ENCODE measurements around the gene ENG. TPM values are rescaled to one million over a fixed set of nuclear protein-coding genes. Genes with fewer than 3 reads are reported as not detected.
"Not testable (repeated sequence)": the region's sequence is repeated elsewhere in the genome, so short reads cannot be mapped to it uniquely, and the experiment has no call there.

Gene ENG
- total RNA-seq, 1 donor from 2014 or later: 565 TPM

- DNase-seq (ENCODE audit: extremely low read depth, low read depth, low spot score): no peak
These were observed 58.1 kb downstream of the ENG start for GRCh38 chr9:127796225-127796813.

GRCh38 chr9:127794001-127794791, 60.3 kb downstream of the ENG start:
- no peak for DNase-seq (ENCODE audit: extremely low read depth, low read depth, low spot score)

GRCh38 chr9:127793093-127793708, 61.3 kb downstream of the ENG start:
- no peak for DNase-seq (ENCODE audit: extremely low read depth, low read depth, low spot score)

GRCh38 chr9:127792417-127793031, 61.9 kb downstream of the ENG start:
- no peak for DNase-seq (ENCODE audit: extremely low read depth, low read depth, low spot score)

- no peak for DNase-seq (ENCODE audit: extremely low read depth, low read depth, low spot score)
These were observed 63.4 kb downstream of the ENG start for GRCh38 chr9:127791085-127791484.

GRCh38 chr9:127790094-127790855, 64.2 kb downstream of the ENG start:
- DNase-seq (ENCODE audit: extremely low read depth, low read depth, low spot score): no peak

GRCh38 chr9:127789179-127789578, 65.3 kb downstream of the ENG start:
- DNase-seq (ENCODE audit: extremely low read depth, low read depth, low spot score): no peak

- DNase-seq (ENCODE audit: extremely low read depth, low read depth, low spot score): no peak
These were observed 66.0 kb downstream of the ENG start for GRCh38 chr9:127788337-127789011.

GRCh38 chr9:127786773-127787104, 67.7 kb downstream of the ENG start:
- DNase-seq (ENCODE audit: extremely low read depth, low read depth, low spot score): no peak

GRCh38 chr9:127785933-127786772, 68.3 kb downstream of the ENG start, which contains the start of gene CDK9:
Gene CDK9, plus strand, starts transcription at chr9:127786034. Its CDS starts 115 bp downstream, at chr9:127786149.
- DNase-seq (ENCODE audit: extremely low read depth, low read depth, low spot score): no peak

GRCh38 chr9:127785023-127785932, 69.2 kb downstream of the ENG start:
- no peak for DNase-seq (ENCODE audit: extremely low read depth, low read depth, low spot score)

- DNase-seq (ENCODE audit: extremely low read depth, low read depth, low spot score): no peak
These were observed 71.1 kb downstream of the ENG start for GRCh38 chr9:127783111-127784008.

GRCh38 chr9:127781806-127782205, 72.7 kb downstream of the ENG start:
- DNase-seq (ENCODE audit: extremely low read depth, low read depth, low spot score): no peak

GRCh38 chr9:127780909-127781308, 73.5 kb downstream of the ENG start:
- DNase-seq (ENCODE audit: extremely low read depth, low read depth, low spot score): not testable (repeated sequence)

GRCh38 chr9:127780126-127780885, 74.2 kb downstream of the ENG start:
- DNase-seq (ENCODE audit: extremely low read depth, low read depth, low spot score): no peak

- DNase-seq (ENCODE audit: extremely low read depth, low read depth, low spot score): no peak
These were observed 75.1 kb downstream of the ENG start for GRCh38 chr9:127779136-127779981.

Data from glomerular endothelial cell (primary cell).